IPS-18c (cell line): ENCODE data around the gene PKHD1.

Experiments used
- H3K4me3 ChIP-seq: 2 replicates; pipeline ENCODE4 v1.7.0; 2013; ENCODE audit warnings: low read depth, mild to moderate bottlenecking, low read length, moderate library complexity; ENCODE audit not compliant: insufficient read depth
- H3K9me3 ChIP-seq: one replicate; pipeline ENCODE4 v1.6.1; 2013; ENCODE audit warnings: mild to moderate bottlenecking, low read length, moderate library complexity; ENCODE audit not compliant: control insufficient read depth, insufficient read depth

Gene PKHD1

GRCh38 chr6:52115145-52115741 lies 27.8 kb upstream of the PKHD1 start:
- Histone ChIP-seq H3K9me3 (peaks cover 2% of the 10 kb centered on the region), H3K4me3 (no peak overlapping the region)

GRCh38 chr6:52109171-52109571 lies 21.8 kb upstream of the PKHD1 start:
- Histone ChIP-seq H3K9me3 (peaks cover 2% of the 10 kb centered on the region), H3K4me3 (no peak overlapping the region)

- Histone ChIP-seq H3K9me3 (peaks cover 2% of the 10 kb centered on the region), H3K4me3 (no peak overlapping the region)
These were observed 20.7 kb upstream of the PKHD1 start for GRCh38 chr6:52108128-52108527.

- H3K9me3 ChIP-seq = peaks cover 2% of the 10 kb centered on the region
- H3K4me3 ChIP-seq = no peak overlapping the region
These were observed 19.6 kb upstream of the PKHD1 start for GRCh38 chr6:52106994-52107393.

GRCh38 chr6:52104979-52105378 lies 17.6 kb upstream of the PKHD1 start:
- Histone ChIP-seq H3K9me3 (no peaks in the 10 kb centered on the region), H3K4me3 (no peak overlapping the region)

GRCh38 chr6:52103623-52104022 lies 16.2 kb upstream of the PKHD1 start:
- no peak overlapping the region for H3K4me3 ChIP-seq
- H3K9me3 ChIP-seq = no peaks in the 10 kb centered on the region

GRCh38 chr6:52102405-52102804 lies 15.0 kb upstream of the PKHD1 start:
- H3K9me3 ChIP-seq = no peaks in the 10 kb centered on the region
- no peak overlapping the region for H3K4me3 ChIP-seq

DNA sequence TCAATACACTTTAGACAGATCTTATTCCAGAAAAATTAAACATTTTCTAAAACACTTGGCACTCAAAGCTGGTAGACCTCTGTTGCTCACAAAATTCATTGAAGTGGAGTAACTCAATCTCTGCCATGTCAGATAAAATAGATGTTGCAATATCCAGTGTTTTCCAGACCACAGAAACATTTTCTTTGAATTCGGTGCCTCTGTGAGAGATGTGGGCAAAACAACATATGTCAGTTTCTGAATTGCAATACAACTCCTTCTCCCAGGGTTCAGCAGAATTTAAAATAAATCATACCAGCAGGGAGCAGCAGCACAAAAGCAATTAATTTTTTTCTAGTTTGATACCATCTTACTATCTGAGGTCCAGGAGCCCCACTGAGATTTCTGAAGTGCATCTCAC lies 11.3 kb upstream of the PKHD1 start:
- Histone ChIP-seq H3K9me3 (peaks cover 5% of the 10 kb centered on the region), H3K4me3 (no peak overlapping the region)

GRCh38 chr6:52089758-52090348 lies 2.4 kb upstream of the PKHD1 start:
- H3K9me3 ChIP-seq = no peaks in the 10 kb centered on the region
- H3K4me3 ChIP-seq = no peak overlapping the region

- H3K4me3 ChIP-seq = no peak overlapping the region
- no peaks in the 10 kb centered on the region for H3K9me3 ChIP-seq
These were observed 672 bp downstream of the PKHD1 start for GRCh38 chr6:52086741-52087140.

DNA sequence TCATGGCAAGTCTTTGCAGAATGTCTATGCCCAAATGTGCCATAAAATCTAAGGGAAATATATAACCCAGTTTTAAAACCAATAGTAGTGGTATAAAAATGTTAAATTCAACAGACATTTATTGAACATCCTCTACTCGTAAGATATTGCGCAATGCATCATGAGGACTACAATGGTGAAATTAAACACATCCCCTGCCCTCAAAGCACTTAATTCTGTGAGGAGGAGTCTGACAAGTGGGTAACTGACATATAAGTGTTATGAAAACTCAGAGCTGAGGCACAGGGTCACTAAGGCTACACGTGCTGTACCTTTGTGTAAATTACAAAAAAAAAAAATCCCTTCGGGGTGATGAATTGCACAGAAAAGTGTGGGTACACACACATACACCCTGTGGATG lies 6.2 kb downstream of the PKHD1 start:
- no peaks in the 10 kb centered on the region for H3K9me3 ChIP-seq

GRCh38 chr6:52077961-52078625 lies 9.3 kb downstream of the PKHD1 start:
- no peak overlapping the region for H3K4me3 ChIP-seq
- H3K9me3 ChIP-seq = no peaks in the 10 kb centered on the region

More for the DNA sequence above, 6.2 kb downstream of the PKHD1 start:
- no peak overlapping the region for H3K4me3 ChIP-seq

DNA sequence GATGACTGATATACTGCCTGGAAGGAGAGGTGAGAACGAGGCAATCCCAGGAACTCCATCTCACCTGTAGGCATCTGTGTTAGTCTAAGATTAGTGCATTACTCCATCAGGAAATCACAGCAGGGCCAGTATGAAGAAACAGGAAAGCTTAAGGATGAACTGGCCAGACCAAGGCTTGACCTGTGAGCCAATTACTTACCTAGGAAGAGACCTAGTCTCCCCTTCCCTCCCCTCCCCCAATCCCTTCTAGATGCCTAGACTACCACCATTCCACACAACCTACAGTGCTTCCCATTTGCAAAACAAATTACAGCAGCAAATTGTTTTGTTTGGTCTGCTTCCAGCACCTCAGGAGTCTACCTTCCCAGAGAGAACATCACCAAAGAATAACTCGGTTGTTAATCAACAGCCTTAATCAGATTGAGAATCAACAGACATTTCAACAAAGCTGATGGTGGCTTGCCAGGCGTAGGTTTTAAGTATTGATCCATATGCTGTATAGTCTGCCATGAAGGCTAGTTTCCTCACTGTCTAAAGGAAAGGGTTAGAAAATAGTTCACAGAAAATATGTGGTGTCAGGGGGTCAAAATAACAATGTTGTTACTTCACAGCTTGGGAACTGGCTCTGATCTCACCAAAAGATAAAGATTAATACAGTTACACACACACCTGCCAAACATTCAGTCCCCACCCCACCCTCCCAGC lies 10.1 kb downstream of the PKHD1 start:
- Histone ChIP-seq H3K4me3 (no peak overlapping the region), H3K9me3 (no peaks in the 10 kb centered on the region)

DNA sequence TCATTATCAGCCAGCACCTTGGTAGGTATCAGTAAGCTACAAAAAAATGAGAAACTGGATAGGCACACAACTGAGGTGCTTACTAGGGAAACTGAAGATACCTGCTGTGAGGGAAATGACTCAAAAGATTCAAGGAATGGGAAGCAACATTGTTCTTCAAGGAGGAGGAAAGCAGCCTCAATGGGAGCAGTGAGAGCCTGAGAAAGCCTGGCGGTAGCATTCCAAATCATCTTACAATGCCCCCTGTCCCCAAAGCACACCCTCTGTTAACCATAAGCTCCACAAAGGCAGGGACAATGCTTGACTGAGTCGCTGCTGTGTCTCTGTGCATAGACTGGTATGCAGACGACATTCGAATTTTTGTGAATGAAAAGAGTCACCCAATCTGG lies 10.6 kb downstream of the PKHD1 start:
- no peak overlapping the region for H3K4me3 ChIP-seq

DNA sequence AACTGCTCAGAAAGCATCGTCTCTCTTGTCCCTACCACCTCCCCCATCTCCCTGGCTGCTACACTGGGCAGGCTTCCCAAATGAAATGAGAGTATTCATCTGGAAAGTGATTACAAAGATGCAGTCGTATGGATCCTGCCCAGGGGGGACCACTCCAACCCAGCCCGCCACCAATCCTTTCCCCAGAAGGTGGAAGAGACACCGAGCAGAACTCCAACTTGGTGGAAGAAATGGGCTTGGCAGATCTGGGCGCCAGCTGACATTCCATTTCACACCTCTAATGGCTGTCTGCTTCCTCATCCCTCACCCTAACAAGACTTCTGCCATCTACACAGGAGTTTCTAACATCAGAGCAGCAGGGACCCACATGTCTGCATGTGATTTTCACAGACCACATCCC lies 12.7 kb downstream of the PKHD1 start:
- no peak overlapping the region for H3K4me3 ChIP-seq
- H3K9me3 ChIP-seq = no peaks in the 10 kb centered on the region

More for the DNA sequence above, 10.6 kb downstream of the PKHD1 start:
- H3K9me3 ChIP-seq = no peaks in the 10 kb centered on the region

GRCh38 chr6:52074155-52074554 lies 13.3 kb downstream of the PKHD1 start:
- Histone ChIP-seq H3K4me3 (no peak overlapping the region), H3K9me3 (no peaks in the 10 kb centered on the region)

- Histone ChIP-seq H3K9me3 (no peaks in the 10 kb centered on the region), H3K4me3 (no peak overlapping the region)
These were observed 21.8 kb downstream of the PKHD1 start for GRCh38 chr6:52065621-52066020.
